K562 (cell line): ENCODE data around the gene ZNF554. TPM values are rescaled to one million over a fixed set of nuclear protein-coding genes. Genes with fewer than 3 reads are reported as not detected.
A peak's percentile ranks its signal among the peaks of the same experiment; 100 is the strongest.

Source experiments
- ATF1 ChIP-seq, 2 experiments: fragments of 450-650 bp in 1 of 2; IDR thresholded peaks; 2 replicates each; pipeline ENCODE4 v1.6.1; 2016; ENCODE audit warnings: missing compliant biosample characterization in 1 of 2, missing genetic modification characterization in 1 of 2
- CBX2 ChIP-seq: fragments of 200-600 bp; sonication (generic); IDR thresholded peaks from one replicate; pipeline ENCODE4 v1.6.1; 2012; ENCODE audit warnings: mild to moderate bottlenecking, low read length, inconsistent platforms; ENCODE audit not compliant: insufficient read depth, poor library complexity, severe bottlenecking
- FOXA3 ChIP-seq, 2 experiments: fragments of 450-650 bp in 1 of 2; sonication (generic) in 1 of 2; formaldehyde crosslinking; IDR thresholded peaks in 1 of 2; conservative IDR thresholded peaks in 1 of 2; 2 replicates each; pipeline versions ENCODE4 v1.4.0 to v1.8.0; 2020 to 2022; ENCODE audit warnings: mild to moderate bottlenecking in 2 of 2, missing genetic modification reagents in 1 of 2
- MLLT1 ChIP-seq, 2 experiments: fragments of 450-650 bp; IDR thresholded peaks; 2 replicates each; pipeline ENCODE4 v1.6.1; 2016
- MXI1 ChIP-seq: IDR thresholded peaks from 2 replicates; pipeline ENCODE4 v1.6.1; 2011; ENCODE audit warnings: low read depth, mild to moderate bottlenecking, improper control_type of control experiment, low read length
- MYC ChIP-seq, 2 experiments: fragments of 250-450 bp in 1 of 2; sonication (Bioruptor Pico) in 1 of 2; IDR thresholded peaks; 2 replicates each; pipeline versions ENCODE4 v1.5.1 to v1.6.1; 2012 to 2021; ENCODE audit warnings: low read depth in 2 of 2, borderline replicate concordance in 1 of 2, improper control_type of control experiment in 1 of 2, low read length in 1 of 2, mild to moderate bottlenecking in 1 of 2, moderate library complexity in 1 of 2
- NFYB ChIP-seq: IDR thresholded peaks from 2 replicates; pipeline ENCODE4 v1.6.1; 2011; ENCODE audit warnings: mild to moderate bottlenecking, moderate library complexity; ENCODE audit not compliant: insufficient read length; ENCODE audit errors: extremely low read depth
- NR3C1 ChIP-seq: sonication (generic); formaldehyde crosslinking; IDR thresholded peaks from 2 replicates; pipeline ENCODE4 v1.8.1; 2022; ENCODE audit warnings: missing genetic modification reagents
- POLR2A ChIP-seq: fragments of 450-650 bp; conservative IDR thresholded peaks from 2 replicates; pipeline ENCODE4 v1.6.1; 2016
- TAF1 ChIP-seq: IDR thresholded peaks from 2 replicates; pipeline ENCODE4 v1.6.1; 2011; ENCODE audit warnings: mild to moderate bottlenecking, low read length, moderate library complexity; ENCODE audit not compliant: insufficient read depth, control insufficient read depth, severe bottlenecking; ENCODE audit errors: extremely low read depth
- THAP12 ChIP-seq: fragments of 250-450 bp; sonication (Bioruptor Pico); IDR thresholded peaks from 2 replicates; pipeline ENCODE4 v1.9.0; 2021; ENCODE audit warnings: mild to moderate bottlenecking, inconsistent platforms
- ZFX ChIP-seq: sonication (generic); formaldehyde crosslinking; IDR thresholded peaks from 2 replicates; pipeline ENCODE4 v1.8.0; 2022; ENCODE audit warnings: mild to moderate bottlenecking, missing genetic modification reagents, moderate library complexity
- ZNF384 ChIP-seq: IDR thresholded peaks from 2 replicates; pipeline ENCODE4 v1.6.1; 2012; ENCODE audit warnings: low read depth, low read length, improper control_type of control experiment
- polyA plus RNA-seq, 8 experiments: library from polyadenylated mRNA; depleted of rRNA in 4 of 8; stranded (reverse) in 5 of 8; unstranded in 3 of 8; fragments of >200 nt; fragmentation: Nextera tagmentation in 2 of 8; fragmentation: Illumina TruSeq in 1 of 8; extraction: Ambion mirVana in 2 of 8; extraction: Trizol in 1 of 8; gene quantifications; 2 replicates each; pipeline versions ENCODE4 v1.2.1 to v1.2.3, GENCODE V29; 2011 to 2014; ENCODE audit warnings: inconsistent platforms in 1 of 8, missing spikeins in 1 of 8
- total RNA-seq, 7 experiments: library from RNA; depleted of rRNA in 6 of 7; stranded (reverse); fragments of >200 nt in 6 of 7; fragmentation: Illumina TruSeq in 2 of 7; extraction: Trizol in 2 of 7; gene quantifications; 2 replicates each; pipeline versions ENCODE4 v1.2.1 to v1.2.3, GENCODE V29; 2011 to 2021; ENCODE audit warnings: low replicate concordance in 1 of 7
- TF ChIP-seq, protein P1 (sequence below): sonication (generic); formaldehyde crosslinking; IDR thresholded peaks from 2 replicates; pipeline ENCODE4 v1.9.0; 2022; ENCODE audit warnings: mild to moderate bottlenecking, missing genetic modification reagents
- TF ChIP-seq, protein P2 (sequence below): fragments of 250-450 bp; sonication (Bioruptor Pico); IDR thresholded peaks from 2 replicates; pipeline ENCODE4 v1.5.0; 2020; ENCODE audit warnings: mild to moderate bottlenecking
- TF ChIP-seq, protein P3 (sequence below): fragments of 450-650 bp; formaldehyde crosslinking; IDR thresholded peaks from 2 replicates; pipeline ENCODE4 v1.4.0; 2022; ENCODE audit warnings: mild to moderate bottlenecking, moderate library complexity

The ZNF554 gene
- total and polyA plus RNA-seq, 9 of the 15 experiments (the other 6 are each of a cell fraction or from before 2014, with no cell fraction given), result 0.07 to 1.8 (median 1.1) TPM

GRCh38 chr19:2785244-2785997, 34.2 kb upstream of the ZNF554 start, which contains the start of gene THOP1 (continued):
- TF ChIP-seq THAP12 (CRISPR knock-in tag), result peak; percentile 83; the same call in 1 of the 2 replicates
- peak; percentile 88 for TF ChIP-seq ZFX (CRISPR knock-in tag)
- TF ChIP-seq MXI1, result peak; percentile 80
- peak; percentile 82 for TF ChIP-seq POLR2A
- no peak for TF ChIP-seq FOXA3 (CRISPR knock-in tag; conservative IDR thresholded peaks at IDR 0.05 in 1 of 2, IDR thresholded peaks at IDR 0.05 in 1 of 2)
- TF ChIP-seq NR3C1 (CRISPR knock-in tag), result 0 out of 2 replicates have a peak, but pooled peaks have one; percentile 24
- TF ChIP-seq MLLT1 (IDR thresholded peaks at IDR 0.05), result no peak
- TF ChIP-seq CBX2, result no peak
- peak; percentile 15 for TF ChIP-seq NFYB
- TF ChIP-seq, protein P1, sequence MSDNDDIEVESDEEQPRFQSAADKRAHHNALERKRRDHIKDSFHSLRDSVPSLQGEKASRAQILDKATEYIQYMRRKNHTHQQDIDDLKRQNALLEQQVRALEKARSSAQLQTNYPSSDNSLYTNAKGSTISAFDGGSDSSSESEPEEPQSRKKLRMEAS, result peak; percentile 61; the same call in 1 of the 2 replicates
- no peak for TF ChIP-seq ZNF384
- TF ChIP-seq, protein P2, sequence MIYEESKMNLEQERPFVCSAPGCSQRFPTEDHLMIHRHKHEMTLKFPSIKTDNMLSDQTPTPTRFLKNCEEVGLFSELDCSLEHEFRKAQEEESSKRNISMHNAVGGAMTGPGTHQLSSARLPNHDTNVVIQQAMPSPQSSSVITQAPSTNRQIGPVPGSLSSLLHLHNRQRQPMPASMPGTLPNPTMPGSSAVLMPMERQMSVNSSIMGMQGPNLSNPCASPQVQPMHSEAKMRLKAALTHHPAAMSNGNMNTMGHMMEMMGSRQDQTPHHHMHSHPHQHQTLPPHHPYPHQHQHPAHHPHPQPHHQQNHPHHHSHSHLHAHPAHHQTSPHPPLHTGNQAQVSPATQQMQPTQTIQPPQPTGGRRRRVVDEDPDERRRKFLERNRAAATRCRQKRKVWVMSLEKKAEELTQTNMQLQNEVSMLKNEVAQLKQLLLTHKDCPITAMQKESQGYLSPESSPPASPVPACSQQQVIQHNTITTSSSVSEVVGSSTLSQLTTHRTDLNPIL (CRISPR knock-in tag), result no peak
- TF ChIP-seq ATF1 (CRISPR knock-in tag; IDR thresholded peaks at IDR 0.05), result no peak
- TF ChIP-seq ATF1 (tag; IDR thresholded peaks at IDR 0.05), result peak; percentile 77
- TF ChIP-seq, protein P3, sequence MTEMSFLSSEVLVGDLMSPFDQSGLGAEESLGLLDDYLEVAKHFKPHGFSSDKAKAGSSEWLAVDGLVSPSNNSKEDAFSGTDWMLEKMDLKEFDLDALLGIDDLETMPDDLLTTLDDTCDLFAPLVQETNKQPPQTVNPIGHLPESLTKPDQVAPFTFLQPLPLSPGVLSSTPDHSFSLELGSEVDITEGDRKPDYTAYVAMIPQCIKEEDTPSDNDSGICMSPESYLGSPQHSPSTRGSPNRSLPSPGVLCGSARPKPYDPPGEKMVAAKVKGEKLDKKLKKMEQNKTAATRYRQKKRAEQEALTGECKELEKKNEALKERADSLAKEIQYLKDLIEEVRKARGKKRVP, result 0 out of 2 replicates have a peak, but pooled peaks have one; percentile 11
- TF ChIP-seq MYC (IDR thresholded peaks at IDR 0.05; ENCODE audit: low read depth, low read length), result peak; percentile 68; the same call in 1 of the 2 replicates
- TF ChIP-seq MYC (CRISPR knock-in tag; IDR thresholded peaks at IDR 0.05; ENCODE audit: borderline replicate concordance, low read depth), result no peak
- peak; percentile 87 for TF ChIP-seq TAF1
